Prostate gland (tissue), 2 donors: Measurements from ENCODE around the gene UTP18. TPM values are rescaled to one million over a fixed set of nuclear protein-coding genes. Genes with fewer than 3 reads are reported as not detected.
"Not testable (repeated sequence)": the region's sequence is repeated elsewhere in the genome, so short reads cannot be mapped to it uniquely, and the experiment has no call there.

Experiments used
- DNase-seq: peaks from one replicate; pipeline ENCODE4 v3.0.0-alpha.2; 2019; ENCODE audit warnings: low spot score
- H3K27ac ChIP-seq, 2 donors: fragments of 200-600 bp; sonication (generic); 2 replicates each; pipeline ENCODE4 v1.5.1; 2017 to 2019
- H3K27me3 ChIP-seq: fragments of 200-600 bp; sonication (generic); replicated peaks from 2 replicates; pipeline ENCODE4 v1.5.1; 2019; ENCODE audit not compliant: insufficient read depth
- H3K36me3 ChIP-seq, 2 donors: fragments of 200-600 bp; sonication (generic); 1 replicate in 1 of 2; 2 replicates in 1 of 2; pipeline versions ENCODE4 v1.5.1 to v1.8.1; 2017 to 2019
- H3K4me1 ChIP-seq: fragments of 200-600 bp; sonication (generic); replicated peaks from 2 replicates; pipeline ENCODE4 v1.5.1; 2019
- H3K4me3 ChIP-seq, 2 donors: fragments of 200-600 bp; sonication (generic); 2 replicates each; pipeline ENCODE4 v1.5.1; 2017 to 2019
- H3K9me3 ChIP-seq: fragments of 200-600 bp; sonication (generic); 2 replicates; pipeline ENCODE4 v1.5.1; 2017
- POLR2A ChIP-seq: fragments of 450-650 bp; IDR thresholded peaks from one replicate; pipeline ENCODE4 v1.6.1; 2016; ENCODE audit warnings: antibody characterized with exemption, mild to moderate bottlenecking
- POLR2AphosphoS5 ChIP-seq: sonication (generic); formaldehyde crosslinking; IDR thresholded peaks from one replicate; pipeline ENCODE4 v1.6.1; 2017; ENCODE audit warnings: antibody characterized with exemption
- WGBS: methylation state at CpG from one replicate; pipeline ENCODE4 v1.1.5; 2018; 5-methylcytosine and 5-hydroxymethylcytosine counted together
- intact Hi-C: fragments of 100-400 bp; cut with DNase I; formaldehyde crosslinking; loops from one replicate; pipeline ENCODE4 v1.14.2; 2022
- total RNA-seq, 2 donors: library from RNA; depleted of rRNA; stranded (reverse); fragments of >200 nt; gene quantifications; one replicate each; pipeline ENCODE4 v1.1.0, GENCODE V29; 2016
- TF ChIP-seq, protein P1 (sequence below), 4 experiments: fragments of 200-600 bp in 2 of 4; fragments of 450-650 bp in 2 of 4; sonication (generic) in 2 of 4; IDR thresholded peaks; 1 replicate in 3 of 4; 2 replicates in 1 of 4; pipeline ENCODE4 v1.5.1; 2016 to 2019; ENCODE audit warnings: antibody characterized with exemption in 4 of 4, mild to moderate bottlenecking in 2 of 4, moderate library complexity in 2 of 4

UTP18 gene
- total RNA-seq, 2 donors from 2014 or later, result 27.6 to 43.5 TPM

DNA sequence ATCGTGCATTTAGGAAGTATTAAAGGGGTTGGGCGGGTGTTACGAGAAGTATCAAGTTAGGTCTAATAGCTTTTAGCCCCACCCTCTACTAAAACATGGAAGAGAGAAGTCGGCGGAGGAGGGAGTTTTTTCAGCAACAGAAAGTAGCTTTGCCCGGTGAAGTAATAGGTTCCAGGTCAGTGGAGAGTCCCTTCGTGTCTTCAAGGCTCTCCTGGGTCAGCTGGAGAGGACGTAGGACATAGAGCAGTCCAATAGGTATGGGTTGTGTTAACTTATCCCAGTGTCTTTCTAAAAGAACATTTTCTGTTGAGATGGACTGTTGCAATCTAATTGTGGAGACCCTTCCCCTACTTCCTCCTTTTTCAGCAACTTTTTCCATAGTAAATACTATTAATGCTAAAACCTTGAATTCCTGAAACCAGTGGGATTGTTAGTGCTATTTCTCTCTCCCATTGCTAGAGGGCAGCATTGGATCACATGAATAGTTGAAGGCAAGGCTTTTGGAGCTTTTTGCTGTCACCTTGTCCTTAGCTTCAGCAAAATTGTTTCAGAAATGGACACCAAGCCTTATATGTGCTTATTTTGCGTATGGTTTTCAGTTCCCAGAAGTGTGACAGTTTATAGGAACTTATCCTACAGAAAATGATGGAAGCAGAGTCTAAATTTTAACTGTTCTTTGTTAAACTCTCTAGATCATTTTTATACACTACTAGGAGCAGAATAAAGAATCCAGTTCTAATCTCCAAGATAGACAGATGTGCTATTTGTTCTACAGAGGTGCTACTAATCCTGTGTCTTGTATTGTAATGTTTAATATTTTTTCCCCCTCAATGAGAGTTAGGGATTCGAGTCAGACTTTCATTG, 38.4 kb downstream of the UTP18 start:
- 63% methylated on average over 10 of the region's 10 CpGs for WGBS
- Histone ChIP-seq H3K4me1 (peaks cover 4% of the 10 kb centered on the region), H3K27me3 (no peaks in the 10 kb centered on the region), H3K4me3 (no peak overlapping the region), H3K9me3 (no peaks in the 10 kb centered on the region), H3K27ac (no peak overlapping the region), H3K36me3 (no peaks in the 10 kb centered on the region)
- no peak for DNase-seq
- intact Hi-C loops, result no loop called here
- TF ChIP-seq, protein P1, sequence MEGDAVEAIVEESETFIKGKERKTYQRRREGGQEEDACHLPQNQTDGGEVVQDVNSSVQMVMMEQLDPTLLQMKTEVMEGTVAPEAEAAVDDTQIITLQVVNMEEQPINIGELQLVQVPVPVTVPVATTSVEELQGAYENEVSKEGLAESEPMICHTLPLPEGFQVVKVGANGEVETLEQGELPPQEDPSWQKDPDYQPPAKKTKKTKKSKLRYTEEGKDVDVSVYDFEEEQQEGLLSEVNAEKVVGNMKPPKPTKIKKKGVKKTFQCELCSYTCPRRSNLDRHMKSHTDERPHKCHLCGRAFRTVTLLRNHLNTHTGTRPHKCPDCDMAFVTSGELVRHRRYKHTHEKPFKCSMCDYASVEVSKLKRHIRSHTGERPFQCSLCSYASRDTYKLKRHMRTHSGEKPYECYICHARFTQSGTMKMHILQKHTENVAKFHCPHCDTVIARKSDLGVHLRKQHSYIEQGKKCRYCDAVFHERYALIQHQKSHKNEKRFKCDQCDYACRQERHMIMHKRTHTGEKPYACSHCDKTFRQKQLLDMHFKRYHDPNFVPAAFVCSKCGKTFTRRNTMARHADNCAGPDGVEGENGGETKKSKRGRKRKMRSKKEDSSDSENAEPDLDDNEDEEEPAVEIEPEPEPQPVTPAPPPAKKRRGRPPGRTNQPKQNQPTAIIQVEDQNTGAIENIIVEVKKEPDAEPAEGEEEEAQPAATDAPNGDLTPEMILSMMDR (IDR thresholded peaks at IDR 0.05), result peak in 3 of 4 experiments; percentile 45 to 56 (median 49)
- no peak for TF ChIP-seq POLR2A

DNA sequence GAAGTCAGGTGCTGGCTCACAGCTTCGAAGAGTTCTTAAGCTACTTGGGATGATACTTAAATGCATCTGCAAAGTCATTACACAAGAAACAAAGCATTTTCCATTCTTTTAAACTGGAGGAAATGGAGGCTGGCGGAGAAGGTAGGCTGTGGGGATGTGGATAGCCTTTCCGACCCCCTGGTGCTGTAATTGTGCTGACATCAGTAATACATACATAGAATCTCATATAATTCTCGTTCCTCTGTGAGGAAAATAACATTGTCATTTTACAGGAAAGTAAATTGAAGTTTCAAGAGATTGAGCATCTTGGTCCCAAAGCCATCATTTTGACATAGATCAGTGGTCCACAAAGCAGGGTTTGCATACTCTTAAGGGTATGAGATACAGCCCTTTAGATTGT, 39.5 kb downstream of the UTP18 start:
- no peaks in the 10 kb centered on the region for H3K36me3 ChIP-seq
- no peaks in the 10 kb centered on the region for H3K27me3 ChIP-seq
- no peaks in the 10 kb centered on the region for H3K9me3 ChIP-seq
- no peak overlapping the region for H3K27ac ChIP-seq
- TF ChIP-seq, protein P1 (IDR thresholded peaks at IDR 0.05), result no peak
- no peak for TF ChIP-seq POLR2AphosphoS5
- TF ChIP-seq POLR2A, result no peak
- intact Hi-C loops, result no loop called here
- H3K4me1 ChIP-seq, result peaks cover 4% of the 10 kb centered on the region
- WGBS, result 99% methylated on average over 4 of the region's 4 CpGs
- no peak overlapping the region for H3K4me3 ChIP-seq
- DNase-seq, result no peak

DNA sequence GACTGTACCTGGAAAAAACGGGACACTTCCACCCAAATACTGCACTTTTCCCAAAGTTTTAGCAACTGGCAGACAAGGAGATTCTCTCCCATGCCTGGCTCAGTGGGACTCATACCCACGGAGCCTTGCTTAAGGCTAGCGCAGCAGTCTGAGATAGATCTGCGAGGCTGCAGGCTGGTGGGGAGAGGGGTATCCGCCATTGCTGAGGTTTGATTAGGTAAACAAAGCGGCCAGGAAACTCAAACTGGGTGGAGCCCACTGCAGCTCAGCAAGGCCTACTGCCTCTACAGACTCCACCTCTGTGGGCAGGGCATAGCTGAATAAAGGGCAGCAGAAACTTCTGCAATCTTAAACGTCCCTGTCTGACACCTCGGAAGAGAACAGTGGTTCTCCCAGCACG, 44.8 kb downstream of the UTP18 start:
- Histone ChIP-seq H3K9me3 (no peaks in the 10 kb centered on the region), H3K36me3 (no peaks in the 10 kb centered on the region), H3K27me3 (no peaks in the 10 kb centered on the region), H3K27ac (no peak overlapping the region), H3K4me3 (no peak overlapping the region), H3K4me1 (no peaks in the 10 kb centered on the region)
- DNase-seq, result no peak
- TF ChIP-seq POLR2A, result no peak
- TF ChIP-seq, protein P1 (IDR thresholded peaks at IDR 0.05), result no peak
- intact Hi-C loops, result no loop called here
- 90% methylated on average over 9 of the region's 9 CpGs for WGBS

DNA sequence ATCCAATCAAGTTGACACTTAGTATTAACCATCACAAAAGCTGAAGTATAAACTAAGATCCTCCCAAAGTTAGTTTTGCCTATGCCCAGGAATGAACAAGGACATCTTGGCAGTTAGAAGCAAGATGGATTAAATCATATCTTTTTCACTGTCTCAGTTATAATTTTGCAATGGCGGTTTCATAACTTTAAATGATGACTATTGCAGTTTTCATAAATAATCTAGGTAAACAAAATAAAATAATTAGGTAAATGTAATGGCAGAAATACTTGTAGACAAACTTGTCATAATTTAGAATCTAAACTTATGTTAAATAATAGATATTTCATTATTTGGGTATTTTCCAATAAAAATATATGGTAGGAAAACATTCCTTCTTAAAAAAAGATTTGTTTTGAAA, 51.7 kb downstream of the UTP18 start:
- intact Hi-C loops, H3K4me1 ChIP-seq, H3K9me3 ChIP-seq, H3K27ac ChIP-seq, H3K27me3 ChIP-seq, H3K36me3 ChIP-seq, DNase-seq, H3K4me3 ChIP-seq: not testable (repeated sequence)
- WGBS, result 91% methylated on average over 1 of the region's 1 CpG

DNA sequence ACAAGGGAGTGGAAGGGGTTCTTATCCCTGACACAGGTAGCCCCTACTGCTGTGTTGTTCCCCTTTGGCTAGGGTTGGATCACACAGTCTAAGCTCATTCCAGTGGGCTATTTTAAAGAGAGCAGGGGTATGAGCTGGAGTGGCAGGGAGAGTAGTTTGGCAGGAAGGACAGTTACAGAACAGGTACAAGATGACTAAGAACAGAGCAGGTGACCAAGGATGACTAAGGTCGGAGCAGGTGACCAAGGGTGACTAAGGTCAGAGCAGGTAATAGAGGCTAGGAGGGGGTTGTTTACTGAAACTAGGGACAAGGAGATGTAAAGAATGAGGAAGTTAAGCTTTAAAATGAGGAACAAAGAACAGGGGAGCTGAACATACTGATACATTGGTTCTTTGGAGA, 58.8 kb downstream of the UTP18 start:
- Histone ChIP-seq H3K27ac (no peak overlapping the region), H3K4me1 (no peaks in the 10 kb centered on the region), H3K4me3 (no peak overlapping the region), H3K36me3 (no peaks in the 10 kb centered on the region), H3K27me3 (no peaks in the 10 kb centered on the region), H3K9me3 (no peaks in the 10 kb centered on the region)
- DNase-seq, result no peak
- intact Hi-C loops, result no loop called here
- TF ChIP-seq POLR2AphosphoS5, result no peak
- TF ChIP-seq, protein P1 (IDR thresholded peaks at IDR 0.05), result no peak
- TF ChIP-seq POLR2A, result no peak
- WGBS, result 93% methylated on average over 1 of the region's 1 CpG
